Hepatocyte (in vitro differentiated cells): ENCODE measurements around the gene PPA2.

Source experiments
- EZH2 ChIP-seq: fragments of 200-600 bp; sonication (generic); IDR thresholded peaks from 2 replicates; pipeline ENCODE4 v1.6.1; 2016; ENCODE audit warnings: antibody characterized with exemption, mild to moderate bottlenecking, borderline replicate concordance
- EZH2phosphoT487 ChIP-seq: fragments of 200-600 bp; sonication (generic); IDR thresholded peaks from one replicate; pipeline ENCODE4 v1.6.1; 2018; ENCODE audit warnings: antibody characterized with exemption, mild to moderate bottlenecking, low read depth, moderate library complexity; ENCODE audit not compliant: unreplicated experiment, severe bottlenecking
- TF ChIP-seq, protein P1 (sequence below): fragments of 200-600 bp; sonication (generic); IDR thresholded peaks from 2 replicates; pipeline ENCODE4 v1.5.1; 2016; ENCODE audit warnings: antibody characterized with exemption, mild to moderate bottlenecking; ENCODE audit not compliant: poor library complexity

DNA sequence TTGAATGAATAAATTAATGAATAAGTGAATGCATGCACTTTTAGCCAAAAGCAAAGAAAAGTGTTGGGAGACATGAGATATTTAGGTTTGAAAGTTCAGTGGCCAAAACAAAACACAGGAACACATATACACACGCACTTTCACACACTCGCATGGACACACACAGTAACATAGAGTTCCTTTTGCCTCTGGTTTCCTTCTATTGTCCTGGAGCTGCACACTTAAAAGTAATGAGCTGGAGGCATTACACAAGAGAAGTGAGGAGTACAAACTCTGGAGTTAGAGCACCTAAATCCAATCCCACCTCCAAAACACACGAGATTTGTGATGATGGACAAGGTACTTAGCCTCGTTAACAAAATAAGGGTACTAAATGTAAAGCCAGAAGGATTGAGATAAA, 18.7 kb downstream of the PPA2 start:
- TF ChIP-seq, protein P1, sequence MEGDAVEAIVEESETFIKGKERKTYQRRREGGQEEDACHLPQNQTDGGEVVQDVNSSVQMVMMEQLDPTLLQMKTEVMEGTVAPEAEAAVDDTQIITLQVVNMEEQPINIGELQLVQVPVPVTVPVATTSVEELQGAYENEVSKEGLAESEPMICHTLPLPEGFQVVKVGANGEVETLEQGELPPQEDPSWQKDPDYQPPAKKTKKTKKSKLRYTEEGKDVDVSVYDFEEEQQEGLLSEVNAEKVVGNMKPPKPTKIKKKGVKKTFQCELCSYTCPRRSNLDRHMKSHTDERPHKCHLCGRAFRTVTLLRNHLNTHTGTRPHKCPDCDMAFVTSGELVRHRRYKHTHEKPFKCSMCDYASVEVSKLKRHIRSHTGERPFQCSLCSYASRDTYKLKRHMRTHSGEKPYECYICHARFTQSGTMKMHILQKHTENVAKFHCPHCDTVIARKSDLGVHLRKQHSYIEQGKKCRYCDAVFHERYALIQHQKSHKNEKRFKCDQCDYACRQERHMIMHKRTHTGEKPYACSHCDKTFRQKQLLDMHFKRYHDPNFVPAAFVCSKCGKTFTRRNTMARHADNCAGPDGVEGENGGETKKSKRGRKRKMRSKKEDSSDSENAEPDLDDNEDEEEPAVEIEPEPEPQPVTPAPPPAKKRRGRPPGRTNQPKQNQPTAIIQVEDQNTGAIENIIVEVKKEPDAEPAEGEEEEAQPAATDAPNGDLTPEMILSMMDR = no peak
- TF ChIP-seq EZH2 (no peak), EZH2phosphoT487 (no peak)
